NB4 (cell line): ENCODE measurements around the gene HADH.

Experiments
- CTCF ChIP-seq: IDR thresholded peaks from one replicate; pipeline ENCODE4 v1.5.1; 2012; ENCODE audit warnings: low read depth, low read length
- MAX ChIP-seq: IDR thresholded peaks from 2 replicates; pipeline ENCODE4 v1.6.1; 2011; ENCODE audit warnings: low read depth, low read length
- MYC ChIP-seq: IDR thresholded peaks from 2 replicates; pipeline ENCODE4 v1.6.1; 2011; ENCODE audit warnings: low read depth, low read length
- POLR2A ChIP-seq: IDR thresholded peaks from 2 replicates; pipeline ENCODE4 v1.6.1; 2011; ENCODE audit warnings: mild to moderate bottlenecking; ENCODE audit not compliant: insufficient read length; ENCODE audit errors: extremely low read depth

GRCh38 chr4:108060686-108061321, 71.1 kb downstream of the HADH start:
- TF ChIP-seq CTCF (no peak), MAX (no peak), POLR2A (no peak), MYC (no peak)
